Activated CD8-positive, alpha-beta memory T cell treated with anti-CD3 and anti-CD28 coated beads, Interleukin-2, amount 50 U/mL, for 48 hours (primary cell): ENCODE results near the gene PAIP2.
A peak's percentile ranks its signal among the peaks of the same experiment; 100 is the strongest.
"Not testable (repeated sequence)": the region's sequence is repeated elsewhere in the genome, so short reads cannot be mapped to it uniquely, and the experiment has no call there.

Experiments used
- DNase-seq: peaks from one replicate; pipeline ENCODE4 v3.0.0-alpha.2; 2020

The PAIP2 gene

GRCh38 chr5:139393497-139394122 is 52.0 kb downstream of the PAIP2 start:
- DNase-seq: peak; percentile 73

- no peak for DNase-seq
These were observed 52.5 kb downstream of the PAIP2 start for GRCh38 chr5:139394123-139394653.

GRCh38 chr5:139394654-139395566 is 53.3 kb downstream of the PAIP2 start, which contains the start of gene PROB1:
PROB1 (minus strand) TSS chr5:139395104; CDS start chr5:139395081, 23 bp downstream.
- no peak for DNase-seq

- DNase-seq: no peak
These were observed 54.4 kb downstream of the PAIP2 start for GRCh38 chr5:139395844-139396640.

GRCh38 chr5:139396691-139397090 is 55.0 kb downstream of the PAIP2 start:
- DNase-seq: no peak

- no peak for DNase-seq
These were observed 56.3 kb downstream of the PAIP2 start for GRCh38 chr5:139397921-139398320.

GRCh38 chr5:139399501-139400121 is 58.0 kb downstream of the PAIP2 start:
- no peak for DNase-seq

- DNase-seq: no peak
These were observed 59.9 kb downstream of the PAIP2 start for GRCh38 chr5:139401546-139401945.

GRCh38 chr5:139402561-139403158 is 61.0 kb downstream of the PAIP2 start:
- DNase-seq: no peak

GRCh38 chr5:139403418-139403786 is 61.7 kb downstream of the PAIP2 start:
- DNase-seq: no peak

GRCh38 chr5:139403787-139404483 is 62.3 kb downstream of the PAIP2 start, which contains the start of gene SPATA24:
SPATA24 (minus strand) TSS chr5:139404089; CDS start chr5:139404060, 29 bp downstream.
- DNase-seq: peak; percentile 97

- DNase-seq: no peak
These were observed 62.8 kb downstream of the PAIP2 start for GRCh38 chr5:139404484-139404840.

GRCh38 chr5:139406963-139407362 is 65.3 kb downstream of the PAIP2 start:
- DNase-seq: no peak

- no peak for DNase-seq
These were observed 65.9 kb downstream of the PAIP2 start for GRCh38 chr5:139407517-139407916.

GRCh38 chr5:139408191-139408590 is 66.5 kb downstream of the PAIP2 start:
- no peak for DNase-seq

GRCh38 chr5:139409116-139409515 is 67.5 kb downstream of the PAIP2 start:
- DNase-seq: not testable (repeated sequence)

- no peak for DNase-seq
These were observed 68.7 kb downstream of the PAIP2 start for GRCh38 chr5:139410121-139410992.

GRCh38 chr5:139410993-139411828 is 69.6 kb downstream of the PAIP2 start:
- DNase-seq: no peak

GRCh38 chr5:139413153-139413552 is 71.5 kb downstream of the PAIP2 start:
- no peak for DNase-seq
